HUDEP-2 (cell line): Measurements from ENCODE around the gene CFHR1.

Experiments used
- DNase-seq, 76 experiments: peaks; one replicate each; lab custom pipeline; 2025; ENCODE audit not compliant: unreplicated experiment in 76 of 76; lab: John Stamatoyannopoulos, UW

The CFHR1 gene

DNA sequence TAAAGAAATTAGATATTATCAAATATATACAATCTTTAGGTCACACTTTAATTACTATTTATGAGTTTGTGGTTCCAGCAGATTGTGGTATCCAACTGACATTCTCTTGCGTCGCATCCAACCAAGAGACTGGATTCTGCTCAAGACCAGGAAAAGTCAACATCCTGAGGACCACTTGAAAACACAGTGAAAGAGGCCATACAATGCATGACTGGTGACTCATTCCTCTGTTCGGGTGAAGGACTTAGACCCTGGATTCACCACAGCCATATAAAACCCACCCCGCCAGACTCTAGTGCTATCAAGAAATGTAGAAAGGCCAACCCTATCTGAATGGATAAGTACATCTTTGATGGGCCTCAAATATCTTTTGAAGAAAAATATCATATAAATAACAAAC is 53.9 kb downstream of the CFHR1 start:
- DNase-seq: no peak

GRCh38 chr1:196875935-196876334 is 56.4 kb downstream of the CFHR1 start:
- DNase-seq: no peak

- no peak for DNase-seq
Measured at GRCh38 chr1:196877964-196878363, 58.4 kb downstream of the CFHR1 start.
